NCI-H1930 (cell line): ENCODE measurements around the gene PDGFC.

Experiments
- DNase-seq, 2 experiments: peaks; one replicate each; lab custom pipeline; 2025; lab: John Stamatoyannopoulos, UW

Gene PDGFC

GRCh38 chr4:156972379-156973015 is 898 bp upstream of the PDGFC start:
- no peak for DNase-seq

GRCh38 chr4:156971165-156971675 is 379 bp downstream of the PDGFC start:
- no peak for DNase-seq

DNA sequence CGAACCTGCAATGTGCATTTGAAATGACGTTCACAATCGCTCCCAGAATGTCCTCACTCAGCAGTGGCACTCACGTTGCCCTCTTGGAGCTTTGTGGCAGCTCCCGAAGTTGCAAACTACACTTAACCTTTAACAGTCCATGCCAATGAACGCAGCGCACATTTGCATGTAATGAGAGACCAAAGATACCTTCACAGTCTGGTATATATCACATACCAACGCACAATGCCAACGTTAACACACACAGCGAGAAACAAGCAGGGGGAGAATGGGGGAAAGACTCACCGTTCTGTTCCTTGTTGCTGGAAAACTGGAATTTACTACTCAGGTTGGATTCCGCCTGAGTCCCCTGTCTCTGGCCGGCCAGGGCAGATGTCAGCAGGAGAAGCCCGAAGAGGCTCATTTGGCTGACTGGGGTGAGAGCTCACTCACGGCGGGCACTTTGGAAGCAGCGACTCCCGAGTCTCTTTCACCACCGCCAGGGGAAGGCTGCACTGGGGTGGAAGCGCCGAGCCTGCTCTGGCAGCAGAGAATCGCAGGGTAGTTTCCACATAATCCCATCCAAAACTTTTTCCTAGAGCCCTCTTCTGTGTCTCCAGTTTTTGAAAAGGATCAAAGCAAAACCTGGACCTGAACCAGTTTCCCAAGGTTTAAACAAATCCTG is 966 bp downstream of the PDGFC start:
- peak; percentile 12 to 20 for DNase-seq

- no peak for DNase-seq
These were observed 1.7 kb downstream of the PDGFC start for GRCh38 chr4:156969911-156970310.

GRCh38 chr4:156969101-156969500 is 2.5 kb downstream of the PDGFC start:
- no peak for DNase-seq

DNA sequence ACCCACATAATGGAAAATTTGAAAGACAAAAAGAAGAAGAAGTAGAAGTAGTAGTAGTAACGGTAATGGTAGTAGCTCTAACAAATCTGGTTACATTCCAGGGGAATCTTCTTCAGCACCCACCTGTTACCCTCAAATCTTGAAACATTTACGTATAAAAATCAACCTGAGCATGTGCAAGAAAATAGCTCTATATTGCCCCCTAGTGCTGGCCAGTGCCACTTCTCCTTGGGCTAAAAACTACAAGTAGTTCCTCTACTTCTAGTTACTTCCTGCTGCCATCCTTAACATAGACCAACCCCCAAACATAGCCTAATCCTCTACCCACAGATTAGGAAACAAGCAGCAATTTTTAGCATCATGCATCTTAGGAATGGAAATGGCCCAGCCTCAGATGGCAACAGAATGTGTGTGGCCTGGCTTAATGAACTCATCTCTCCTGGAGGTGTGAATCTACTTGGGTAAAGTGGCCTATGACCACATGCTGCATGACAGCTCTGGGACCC is 3.1 kb downstream of the PDGFC start:
- DNase-seq: peak in 1 of 2 experiments; percentile 14

- DNase-seq: no peak
These were observed 4.8 kb downstream of the PDGFC start for GRCh38 chr4:156966836-156967235.

DNA sequence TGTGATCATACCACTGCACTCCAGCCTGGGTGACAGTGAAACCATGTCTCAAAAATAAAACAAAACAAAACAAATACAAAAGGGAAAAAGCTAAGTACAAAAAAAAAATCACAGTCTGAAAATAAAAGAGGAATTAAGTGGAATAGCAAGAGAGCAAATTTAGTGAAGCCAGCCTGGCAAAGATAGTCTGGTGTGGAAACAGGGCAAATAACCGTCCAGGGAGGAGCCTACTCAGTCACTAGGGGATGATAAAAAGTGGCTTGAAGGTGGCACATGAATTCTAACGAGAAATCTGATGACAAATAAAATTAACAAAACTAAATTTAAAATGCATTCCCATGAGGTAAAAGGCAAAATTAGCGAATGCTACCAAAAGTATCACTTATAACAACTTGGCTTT is 8.2 kb downstream of the PDGFC start:
- DNase-seq: no peak

GRCh38 chr4:156962528-156962974 is 9.0 kb downstream of the PDGFC start:
- DNase-seq: no peak

DNA sequence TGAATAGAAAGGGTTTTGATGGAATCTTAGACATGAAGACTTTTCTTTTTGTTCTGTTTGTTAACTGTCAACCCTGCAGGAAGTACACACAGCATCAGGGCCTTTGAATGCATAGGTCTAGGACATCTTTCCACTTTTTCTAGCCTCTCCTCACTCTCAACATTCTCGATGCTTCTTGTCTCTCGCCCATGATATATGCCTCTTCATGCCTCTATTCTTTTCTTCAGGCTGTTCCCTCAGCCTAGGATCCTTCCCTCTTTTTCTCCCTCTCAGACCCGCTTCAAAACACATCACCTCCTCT is 9.6 kb downstream of the PDGFC start:
- DNase-seq: no peak

DNA sequence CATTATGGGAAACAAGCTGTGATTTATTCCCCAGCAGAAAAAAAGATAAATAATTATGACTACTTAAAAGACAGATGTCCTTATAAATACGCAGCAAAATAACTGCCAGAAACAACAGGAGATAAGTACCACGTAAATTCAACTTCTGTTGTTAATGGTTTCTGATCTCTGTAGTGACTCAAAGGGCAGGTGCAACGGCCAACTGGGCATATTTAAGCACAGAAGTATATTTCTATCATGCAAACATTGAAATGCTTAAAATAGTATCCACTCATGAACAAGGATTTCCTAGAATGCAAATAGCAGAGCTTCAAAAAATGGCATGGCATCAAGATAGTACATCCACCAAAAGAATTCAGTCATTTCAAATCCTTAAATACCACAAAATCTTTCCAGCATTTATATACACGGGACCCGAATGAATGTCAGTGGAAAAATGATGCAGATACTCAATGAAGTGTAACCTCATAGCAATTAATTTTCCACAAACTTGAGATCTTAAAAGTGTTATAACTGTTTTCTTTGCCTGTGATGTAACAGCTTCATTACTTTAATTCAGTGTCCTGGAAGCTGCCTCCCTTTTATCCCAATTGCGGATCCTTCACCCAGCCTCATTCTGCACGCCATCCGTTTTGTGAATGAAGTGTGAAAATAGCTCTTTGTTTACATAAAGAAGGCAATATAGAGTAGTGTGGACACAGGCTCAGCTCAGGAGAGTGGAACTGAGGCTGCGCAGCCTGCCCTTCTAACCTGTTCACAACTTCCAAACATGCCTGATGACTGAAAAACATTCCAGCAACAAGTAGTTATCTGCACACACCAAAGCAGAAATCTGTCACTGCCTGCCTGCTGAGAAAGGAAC is 10.2 kb downstream of the PDGFC start:
- DNase-seq: no peak

DNA sequence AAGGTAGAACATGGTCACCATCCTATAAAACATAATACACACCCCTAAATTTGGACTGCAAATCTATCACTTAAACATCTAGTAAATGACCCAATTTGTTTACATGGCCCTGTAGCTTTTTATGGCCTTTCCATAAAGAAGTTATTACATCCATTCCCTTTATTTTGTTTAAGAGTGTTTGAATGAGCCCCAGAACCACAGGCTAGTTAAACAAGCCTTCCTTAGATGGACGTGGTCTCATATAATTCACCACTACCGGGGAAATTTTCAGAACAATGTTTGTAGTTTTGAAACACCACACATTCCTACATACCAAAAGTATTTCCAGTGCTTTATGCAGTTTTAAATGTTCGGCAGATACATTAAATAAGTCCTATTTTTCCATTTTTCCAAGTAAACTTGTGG is 12.3 kb downstream of the PDGFC start:
- DNase-seq: no peak

- no peak for DNase-seq
These were observed 13.1 kb downstream of the PDGFC start for GRCh38 chr4:156958276-156959074.

- DNase-seq: no peak
These were observed 14.0 kb downstream of the PDGFC start for GRCh38 chr4:156957556-156957955.

GRCh38 chr4:156956826-156957368 is 14.7 kb downstream of the PDGFC start:
- no peak for DNase-seq

DNA sequence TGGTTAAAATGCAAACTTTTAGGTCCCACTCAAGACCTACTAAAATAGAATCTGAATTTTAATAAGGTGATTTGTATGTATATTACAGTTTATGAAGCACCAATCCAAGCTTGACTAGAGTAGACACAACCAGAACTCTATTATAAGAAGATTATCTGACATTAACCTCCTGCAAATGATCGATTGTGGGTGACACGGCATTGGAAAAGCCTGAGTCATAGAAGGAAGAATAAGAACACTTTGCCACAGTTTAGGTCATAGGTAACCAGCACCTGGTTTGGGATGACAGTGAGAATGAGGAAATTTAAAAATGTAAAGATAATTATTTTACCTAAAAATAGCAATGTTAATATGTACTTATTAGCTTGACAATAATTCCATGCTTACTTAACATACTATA is 15.2 kb downstream of the PDGFC start:
- no peak for DNase-seq

DNA sequence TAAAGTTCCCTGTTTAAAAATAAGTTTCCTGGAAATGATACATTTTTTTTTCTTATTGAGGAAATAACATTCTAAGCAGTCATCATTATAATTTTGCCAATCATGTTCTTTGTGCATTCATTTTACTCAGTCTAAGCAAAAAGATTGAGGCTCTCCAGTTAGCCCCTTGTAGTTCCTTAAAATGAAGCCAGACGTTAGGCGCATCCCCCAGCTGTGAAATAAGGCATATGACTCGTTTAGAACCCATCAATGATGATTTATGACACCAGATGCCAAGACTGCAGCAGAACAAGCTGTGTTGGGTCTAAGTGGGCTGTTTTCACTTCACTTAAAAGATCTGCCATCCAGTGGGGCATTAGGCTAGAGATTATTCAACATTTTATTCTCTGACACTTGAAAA is 17.0 kb downstream of the PDGFC start:
- no peak for DNase-seq

GRCh38 chr4:156953951-156954350 is 17.6 kb downstream of the PDGFC start:
- DNase-seq: no peak

GRCh38 chr4:156953001-156953400 is 18.6 kb downstream of the PDGFC start:
- DNase-seq: no peak

DNA sequence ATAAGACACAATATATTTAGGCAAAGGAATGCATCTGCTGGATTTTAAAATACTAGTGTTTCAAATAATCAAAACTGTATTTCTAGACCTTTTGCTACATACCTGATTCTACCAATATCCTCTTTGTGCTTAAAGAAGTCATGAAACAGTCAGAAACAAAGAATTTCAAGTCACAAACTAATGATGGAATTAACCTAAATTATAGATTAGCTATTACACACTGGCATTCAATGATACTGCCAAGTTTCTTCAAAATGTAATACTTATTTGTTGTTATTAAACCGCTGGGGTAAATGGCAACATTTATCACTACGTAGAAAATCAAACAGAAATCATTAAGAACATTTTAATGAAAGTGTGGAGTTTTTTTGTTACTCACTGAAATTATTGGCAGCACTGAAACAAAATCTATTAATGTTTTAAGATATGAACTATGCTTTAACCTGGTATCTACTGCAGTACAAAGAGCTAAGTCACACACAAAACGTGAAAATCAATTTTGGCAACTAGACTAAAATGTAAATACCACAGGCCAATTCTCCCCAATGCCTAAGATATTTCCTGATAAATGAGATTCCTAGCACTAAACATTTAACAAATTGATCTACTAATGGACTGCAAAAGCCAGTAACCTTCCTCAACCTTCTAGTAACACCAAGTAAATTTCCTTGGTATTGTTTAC is 19.4 kb downstream of the PDGFC start:
- no peak for DNase-seq

DNA sequence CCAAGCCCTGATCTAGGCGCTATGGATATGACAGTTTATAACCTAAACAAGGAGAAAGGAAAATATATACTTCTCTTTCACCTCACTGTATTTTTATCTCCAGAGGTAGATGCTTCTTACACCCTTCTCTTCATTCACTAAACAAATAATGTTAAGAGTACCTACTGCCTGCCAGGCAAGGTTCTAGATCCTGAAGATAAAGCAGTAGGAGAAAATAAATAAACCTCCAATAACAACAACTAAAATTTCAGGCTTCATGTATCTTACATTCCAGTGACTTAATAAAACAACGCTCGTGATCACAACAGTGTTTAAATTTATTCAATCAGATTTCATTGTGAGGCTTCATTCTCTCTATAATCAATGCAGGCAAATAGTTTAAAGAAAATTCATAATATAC is 20.7 kb downstream of the PDGFC start:
- DNase-seq: no peak
